ENCODE results near the gene ZBTB7C. TPM values are rescaled to one million over a fixed set of nuclear protein-coding genes. Genes with fewer than 3 reads are reported as not detected.

ZBTB7C gene
- total RNA-seq, 2 experiments from 2014 or later: not detected

DNA sequence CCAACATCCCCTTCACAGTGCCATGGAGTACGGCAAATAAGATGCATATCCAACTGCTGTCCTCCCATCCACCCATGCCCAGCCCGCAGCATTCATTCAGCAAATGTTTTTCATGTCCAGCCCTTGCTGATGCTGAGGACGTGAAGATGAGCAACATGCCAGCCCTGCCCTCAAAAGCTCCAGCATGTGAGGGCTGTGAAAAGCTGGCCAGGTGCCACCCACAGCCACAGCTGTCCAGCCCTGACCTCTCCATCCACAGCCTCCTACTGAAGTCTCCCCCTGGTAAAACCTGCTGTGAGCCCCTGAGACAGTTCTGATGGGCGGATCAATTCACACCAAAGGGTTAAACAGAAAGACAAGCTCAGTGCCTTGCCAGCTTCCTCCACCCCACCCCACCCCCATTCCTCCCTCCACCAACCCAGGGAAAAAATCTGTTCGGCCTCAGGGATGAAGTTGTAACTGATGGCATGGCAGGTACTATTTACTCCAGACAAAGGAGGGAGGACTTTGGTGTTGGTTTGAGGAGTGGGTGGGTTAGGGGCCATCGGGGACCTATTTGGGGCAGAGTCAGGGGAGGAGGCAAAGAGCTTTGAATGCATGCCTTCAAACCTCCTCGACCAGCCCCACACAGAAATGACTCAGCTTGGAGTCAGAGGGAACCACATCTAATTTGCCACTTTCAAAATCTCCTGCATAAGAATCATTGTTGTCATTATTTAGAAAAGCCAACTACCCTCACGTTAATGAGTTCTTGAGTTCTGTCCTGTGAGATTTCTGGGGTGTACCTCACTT lies 4.3 kb downstream of the ZBTB7C start:
- intact Hi-C loops (cut with micrococcal nuclease; ENCODE audit: unreplicated experiment): no loop called here
- TF ChIP-seq EZH2phosphoT487 (IDR thresholded peaks at IDR 0.05; ENCODE audit: borderline replicate concordance, low read depth, low read length) (no peak), CTCF (conservative IDR thresholded peaks at IDR 0.05; ENCODE audit: low read length) (no peak)
- no peaks in the 10 kb centered on the region for H3K36me3 ChIP-seq (ENCODE audit: insufficient read depth, low read length)
- H3K79me2 ChIP-seq (ENCODE audit: insufficient read depth, low read depth, low read length): no peaks in the 10 kb centered on the region
- ChIA-PET CTCF (ENCODE audit: unreplicated experiment) (no interaction called here), POLR2A (no interaction called here)
- no peak overlapping the region for H3K4me3 ChIP-seq (ENCODE audit: low read depth, low read length, poor library complexity, severe bottlenecking)
- H3K27ac ChIP-seq (ENCODE audit: low read depth, low read length, poor library complexity, severe bottlenecking): no peak overlapping the region
- H4K20me1 ChIP-seq (ENCODE audit: insufficient read depth, low read length): no peaks in the 10 kb centered on the region; the same call in 1 of the 2 replicates
- no peaks in the 10 kb centered on the region for H3K4me1 ChIP-seq (ENCODE audit: insufficient read depth, low read length, poor library complexity, severe bottlenecking)
- H3K9me3 ChIP-seq (ENCODE audit: low read length): no peaks in the 10 kb centered on the region
- H2AFZ ChIP-seq (ENCODE audit: low read length): no peak overlapping the region
- no peak overlapping the region for H3K4me2 ChIP-seq (ENCODE audit: low read length)
- H3K9me2 ChIP-seq (ENCODE audit: insufficient read depth, low read length): no peaks in the 10 kb centered on the region
- no TSS peak for BruUV-seq (replicated peaks)
- DNase-seq (ENCODE audit: low spot score): no peak

GRCh38 chr18:48402953-48403352 lies 6.2 kb downstream of the ZBTB7C start:
- no peak for TF ChIP-seq EZH2phosphoT487 (IDR thresholded peaks at IDR 0.05; ENCODE audit: borderline replicate concordance, low read depth, low read length)
- no peak for TF ChIP-seq CTCF (conservative IDR thresholded peaks at IDR 0.05; ENCODE audit: low read length)
- Histone ChIP-seq H3K4me2 (ENCODE audit: low read length) (no peak overlapping the region), H3K9me3 (ENCODE audit: low read length) (no peaks in the 10 kb centered on the region), H4K20me1 (ENCODE audit: insufficient read depth, low read length) (no peaks in the 10 kb centered on the region; the same call in 1 of the 2 replicates), H3K4me3 (ENCODE audit: low read depth, low read length, poor library complexity, severe bottlenecking) (no peak overlapping the region), H2AFZ (ENCODE audit: low read length) (no peak overlapping the region), H3K9me2 (ENCODE audit: insufficient read depth, low read length) (no peaks in the 10 kb centered on the region), H3K79me2 (ENCODE audit: insufficient read depth, low read depth, low read length) (no peaks in the 10 kb centered on the region), H3K36me3 (ENCODE audit: insufficient read depth, low read length) (no peaks in the 10 kb centered on the region), H3K4me1 (ENCODE audit: insufficient read depth, low read length, poor library complexity, severe bottlenecking) (no peaks in the 10 kb centered on the region), H3K27ac (ENCODE audit: low read depth, low read length, poor library complexity, severe bottlenecking) (no peak overlapping the region)
- intact Hi-C loops (cut with micrococcal nuclease; ENCODE audit: unreplicated experiment): no loop called here
- BruUV-seq (replicated peaks): no TSS peak
- POLR2A ChIA-PET: no interaction called here
- DNase-seq (ENCODE audit: low spot score): no peak
- CTCF ChIA-PET (ENCODE audit: unreplicated experiment): no interaction called here

- CTCF ChIA-PET (ENCODE audit: unreplicated experiment): no interaction called here
- no TSS peak for BruUV-seq (replicated peaks)
Observed at GRCh38 chr18:48399303-48400075, 9.7 kb downstream of the ZBTB7C start.

More at GRCh38 chr18:48399303-48400075, 9.7 kb downstream of the ZBTB7C start:
- POLR2A ChIA-PET: no interaction called here
- Histone ChIP-seq H2AFZ (ENCODE audit: low read length) (no peak overlapping the region), H3K27ac (ENCODE audit: low read depth, low read length, poor library complexity, severe bottlenecking) (no peak overlapping the region), H3K4me3 (ENCODE audit: low read depth, low read length, poor library complexity, severe bottlenecking) (no peak overlapping the region), H3K79me2 (ENCODE audit: insufficient read depth, low read depth, low read length) (no peaks in the 10 kb centered on the region), H3K9me3 (ENCODE audit: low read length) (no peaks in the 10 kb centered on the region), H3K4me1 (ENCODE audit: insufficient read depth, low read length, poor library complexity, severe bottlenecking) (no peaks in the 10 kb centered on the region), H3K36me3 (ENCODE audit: insufficient read depth, low read length) (no peaks in the 10 kb centered on the region), H3K4me2 (ENCODE audit: low read length) (no peak overlapping the region), H3K9me2 (ENCODE audit: insufficient read depth, low read length) (no peaks in the 10 kb centered on the region), H4K20me1 (ENCODE audit: insufficient read depth, low read length) (no peaks in the 10 kb centered on the region; the same call in 1 of the 2 replicates)
- no peak for TF ChIP-seq EZH2phosphoT487 (IDR thresholded peaks at IDR 0.05; ENCODE audit: borderline replicate concordance, low read depth, low read length)
- no peak for TF ChIP-seq CTCF (conservative IDR thresholded peaks at IDR 0.05; ENCODE audit: low read length)
- intact Hi-C loops (cut with micrococcal nuclease; ENCODE audit: unreplicated experiment): no loop called here
- DNase-seq (ENCODE audit: low spot score): no peak

Measured in OCI-LY7 (cell line).